Lower lobe of right lung (tissue), 2 donors: Measurements from ENCODE around the gene CNKSR1. TPM values are rescaled to one million over a fixed set of nuclear protein-coding genes. Genes with fewer than 3 reads are reported as not detected.
A peak's percentile ranks its signal among the peaks of the same experiment; 100 is the strongest.

Source experiments
- ATAC-seq, 2 donors: fragments of 200-7000 bp; cut with Tn5 transposase; one replicate each; pipeline ENCODE4 v1.9.1; 2020 to 2022; ENCODE audit warnings: mild to moderate bottlenecking in 2 of 2, moderate library complexity in 2 of 2
- DNase-seq: peaks from one replicate; pipeline ENCODE4 v3.0.0-alpha.2; 2020
- H3K27ac ChIP-seq: fragments of 200-600 bp; one replicate; pipeline ENCODE4 v1.8.0; 2022
- H3K27me3 ChIP-seq: fragments of 200-600 bp; one replicate; pipeline ENCODE4 v1.8.0; 2022; ENCODE audit warnings: low read depth
- H3K36me3 ChIP-seq: fragments of 200-600 bp; one replicate; pipeline ENCODE4 v1.8.0; 2022; ENCODE audit warnings: mild to moderate bottlenecking
- H3K4me1 ChIP-seq: fragments of 200-600 bp; one replicate; pipeline ENCODE4 v1.8.0; 2022
- H3K4me3 ChIP-seq: fragments of 200-600 bp; one replicate; pipeline ENCODE4 v1.8.0; 2022; ENCODE audit warnings: mild to moderate bottlenecking
- H3K9me3 ChIP-seq: fragments of 200-600 bp; one replicate; pipeline ENCODE4 v1.8.0; 2022
- intact Hi-C: fragments of 100-400 bp; cut with DNase I; formaldehyde crosslinking; loops from one replicate; pipeline ENCODE4 v1.11.0; 2022
- total RNA-seq: library from RNA; stranded (reverse); fragmentation: NEBNext Ultra II Directional; extraction: Animal tissue kit (Norgen Biotek cat#: 25700); gene quantifications from one replicate; pipeline ENCODE4 v1.2.1, GENCODE V29; 2021
- TF ChIP-seq, protein P1 (sequence below): fragments of 200-600 bp; IDR thresholded peaks from one replicate; pipeline ENCODE4 v1.8.0; 2022; ENCODE audit warnings: antibody characterized with exemption, mild to moderate bottlenecking
- donor health status: DM: no; HTN: yes; CAD: no; lungs with severe emphysema.

CNKSR1 gene
- total RNA-seq, 1 donor from 2014 or later, result 25.0 TPM

DNA sequence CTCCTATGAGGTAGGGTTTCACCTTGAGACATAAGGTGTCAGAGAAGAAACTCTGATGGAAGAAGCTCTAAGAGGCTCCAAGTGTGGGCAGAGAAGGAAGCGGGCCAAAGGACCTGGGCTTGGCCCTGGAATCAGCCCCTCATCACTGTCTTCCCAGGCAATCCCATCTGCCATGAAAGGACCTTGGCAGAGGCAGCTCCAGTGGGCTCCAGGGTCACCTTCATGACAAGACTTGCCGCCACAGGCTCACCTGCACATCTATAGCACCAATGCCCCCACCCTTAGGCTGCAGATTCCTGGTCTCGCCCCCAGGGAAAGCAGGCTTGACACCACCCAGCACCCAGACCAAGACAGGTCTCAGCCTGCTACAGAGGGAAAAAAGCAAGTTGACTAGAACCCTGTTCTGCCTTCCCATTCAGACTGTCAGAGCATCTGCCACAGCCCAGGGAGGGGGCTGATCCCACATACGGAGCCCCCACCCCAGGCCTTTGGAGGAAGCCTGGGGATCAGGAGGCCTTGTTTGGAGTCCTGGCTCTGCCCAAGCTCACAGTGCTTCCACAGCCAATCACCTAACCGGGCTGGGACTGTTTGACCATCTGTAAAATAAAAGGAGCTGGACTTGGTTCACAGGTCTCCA lies 18.9 kb upstream of the CNKSR1 start:
- TF ChIP-seq, protein P1, sequence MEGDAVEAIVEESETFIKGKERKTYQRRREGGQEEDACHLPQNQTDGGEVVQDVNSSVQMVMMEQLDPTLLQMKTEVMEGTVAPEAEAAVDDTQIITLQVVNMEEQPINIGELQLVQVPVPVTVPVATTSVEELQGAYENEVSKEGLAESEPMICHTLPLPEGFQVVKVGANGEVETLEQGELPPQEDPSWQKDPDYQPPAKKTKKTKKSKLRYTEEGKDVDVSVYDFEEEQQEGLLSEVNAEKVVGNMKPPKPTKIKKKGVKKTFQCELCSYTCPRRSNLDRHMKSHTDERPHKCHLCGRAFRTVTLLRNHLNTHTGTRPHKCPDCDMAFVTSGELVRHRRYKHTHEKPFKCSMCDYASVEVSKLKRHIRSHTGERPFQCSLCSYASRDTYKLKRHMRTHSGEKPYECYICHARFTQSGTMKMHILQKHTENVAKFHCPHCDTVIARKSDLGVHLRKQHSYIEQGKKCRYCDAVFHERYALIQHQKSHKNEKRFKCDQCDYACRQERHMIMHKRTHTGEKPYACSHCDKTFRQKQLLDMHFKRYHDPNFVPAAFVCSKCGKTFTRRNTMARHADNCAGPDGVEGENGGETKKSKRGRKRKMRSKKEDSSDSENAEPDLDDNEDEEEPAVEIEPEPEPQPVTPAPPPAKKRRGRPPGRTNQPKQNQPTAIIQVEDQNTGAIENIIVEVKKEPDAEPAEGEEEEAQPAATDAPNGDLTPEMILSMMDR, result no peak
- DNase-seq (no peak), ATAC-seq (no peak)
- Histone ChIP-seq H3K9me3 (no peaks in the 10 kb centered on the region), H3K4me1 (peaks cover 37% of the 10 kb centered on the region), H3K4me3 (peak overlapping the region; percentile 62), H3K27ac (no peak overlapping the region), H3K27me3 (peaks cover 43% of the 10 kb centered on the region), H3K36me3 (no peaks in the 10 kb centered on the region)
- intact Hi-C loops, result no loop called here

DNA sequence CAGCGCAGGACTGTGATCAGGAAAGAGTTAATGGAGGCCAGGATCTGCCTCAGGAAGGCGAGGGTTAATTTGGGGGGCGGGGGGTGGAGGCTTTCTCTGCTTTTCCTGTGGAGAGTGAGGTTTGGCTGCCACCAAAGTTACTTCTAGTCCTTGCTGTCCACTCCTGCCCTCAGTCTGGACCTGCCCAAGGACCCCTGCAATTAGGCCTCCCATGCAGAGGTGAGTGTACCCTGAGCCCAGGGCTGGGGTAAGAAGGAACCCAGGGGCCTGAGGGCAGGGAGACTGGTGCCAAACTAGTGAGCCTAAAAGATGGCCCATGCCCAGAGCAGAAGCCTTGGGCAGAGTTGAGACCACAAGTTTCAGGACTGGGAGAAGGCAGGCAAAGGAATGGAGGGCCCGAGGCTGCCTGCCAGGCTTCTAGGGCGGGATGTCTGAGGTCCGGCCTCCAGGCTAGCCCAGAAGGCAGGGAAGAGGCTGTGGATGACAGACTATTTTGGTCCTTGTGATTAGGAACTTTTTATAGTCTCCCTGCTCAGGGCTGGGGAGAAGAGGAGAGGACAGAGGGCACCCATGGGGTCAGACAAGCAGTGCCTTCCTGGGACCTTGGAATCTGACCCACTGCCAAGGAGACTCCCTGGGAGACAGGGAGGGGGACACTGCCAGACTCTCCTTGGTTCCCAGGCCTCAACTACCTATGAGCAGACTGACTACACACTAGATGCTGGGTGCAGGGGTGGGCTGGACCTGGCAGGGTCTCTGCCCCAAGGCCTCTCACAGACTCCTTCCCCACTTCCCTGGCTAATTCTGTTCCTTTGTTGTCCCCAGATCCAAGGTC lies 18.2 kb upstream of the CNKSR1 start, which contains the start of gene FAM110D:
TSS of gene FAM110D (plus strand) at position 172 of the 835 bp plus-strand sequence. CDS start 2,213 bp downstream, outside the sequence.
- no peaks in the 10 kb centered on the region for H3K36me3 ChIP-seq
- H3K27me3 ChIP-seq, result peaks cover 43% of the 10 kb centered on the region
- intact Hi-C loops, result no loop called here
- peak within 1 kb of the TSS; percentile 62 for H3K4me3 ChIP-seq
- DNase-seq, result no peak
- TF ChIP-seq, protein P1, result no peak
- no peak for ATAC-seq
- H3K27ac ChIP-seq, result peak within 1 kb of the TSS; percentile 41
- H3K9me3 ChIP-seq, result no peaks in the 10 kb centered on the region
- H3K4me1 ChIP-seq, result peaks cover 41% of the 10 kb centered on the region

DNA sequence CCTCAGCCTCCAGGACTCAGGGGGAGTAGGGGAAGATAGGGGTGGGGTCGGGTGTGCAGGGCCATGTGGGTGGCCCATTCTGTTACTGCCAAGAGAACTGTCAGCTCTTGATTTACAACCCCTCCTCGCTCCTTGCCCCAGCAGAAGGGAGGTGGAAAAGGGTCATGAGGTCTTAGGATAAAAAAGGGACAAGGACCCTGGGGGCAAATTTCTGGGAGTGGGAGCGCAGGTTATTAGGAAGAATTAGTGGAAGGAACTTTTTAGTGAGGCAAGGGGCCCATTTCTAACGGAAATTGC lies 17.6 kb upstream of the CNKSR1 start:
- TF ChIP-seq, protein P1, result no peak
- intact Hi-C loops, result no loop called here
- H3K4me1 ChIP-seq, result peaks cover 39% of the 10 kb centered on the region
- no peaks in the 10 kb centered on the region for H3K36me3 ChIP-seq
- peaks cover 43% of the 10 kb centered on the region for H3K27me3 ChIP-seq
- peak overlapping the region; percentile 62 for H3K4me3 ChIP-seq
- ATAC-seq (no peak), DNase-seq (no peak)
- no peaks in the 10 kb centered on the region for H3K9me3 ChIP-seq
- peak overlapping the region; percentile 41 for H3K27ac ChIP-seq

DNA sequence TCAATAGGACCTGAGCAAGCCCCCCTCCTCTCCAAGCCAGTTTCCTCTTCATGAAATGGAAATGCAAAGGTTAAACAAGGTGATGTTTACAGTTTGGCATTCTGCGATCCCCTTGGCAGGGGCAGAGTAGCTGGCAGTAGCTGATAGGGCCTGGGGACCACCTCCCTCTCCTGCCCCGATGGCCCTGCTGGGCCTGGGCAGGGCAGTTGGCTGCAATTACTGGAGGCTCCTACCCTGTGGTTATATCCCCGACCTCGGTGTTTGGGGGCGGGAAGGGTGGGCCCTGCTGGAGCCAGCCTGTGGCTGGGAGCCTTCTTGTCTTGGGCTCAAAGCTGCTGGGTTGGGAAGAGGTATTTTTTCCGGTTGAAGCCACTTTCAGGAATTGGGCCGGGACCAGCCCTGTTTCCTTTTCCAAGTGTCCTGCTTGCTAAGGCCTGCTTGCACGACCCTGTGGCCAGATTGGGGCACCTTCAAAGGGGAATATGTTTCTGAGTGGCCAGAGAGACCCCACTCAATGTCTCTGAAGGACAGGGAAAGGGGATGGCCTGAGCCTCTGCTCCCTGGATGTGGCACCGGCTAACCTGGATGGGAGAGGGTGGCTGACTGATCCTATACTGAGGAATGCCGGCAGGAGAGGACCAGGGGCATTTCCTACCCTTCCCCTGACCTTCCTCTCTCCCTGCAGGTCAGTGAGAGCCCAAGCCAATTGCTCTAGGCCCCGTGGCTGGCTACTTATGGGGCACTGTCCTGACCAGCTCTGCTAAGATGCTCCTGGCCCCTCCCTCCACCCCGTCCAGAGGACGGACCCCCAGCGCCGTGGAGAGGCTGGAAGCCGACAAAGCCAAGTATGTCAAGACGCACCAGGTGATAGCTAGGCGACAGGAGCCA lies 16.5 kb upstream of the CNKSR1 start:
- peak overlapping the region; percentile 41 for H3K27ac ChIP-seq
- H3K4me1 ChIP-seq, result peaks cover 28% of the 10 kb centered on the region
- H3K9me3 ChIP-seq, result no peaks in the 10 kb centered on the region
- TF ChIP-seq, protein P1, result no peak
- intact Hi-C loops, result no loop called here
- no peak for DNase-seq
- H3K4me3 ChIP-seq, result peak overlapping the region; percentile 62
- ATAC-seq, result no peak
- H3K36me3 ChIP-seq, result no peaks in the 10 kb centered on the region
- peaks cover 42% of the 10 kb centered on the region for H3K27me3 ChIP-seq
